Keratinocyte (primary cell): Measurements from ENCODE around the gene MFAP1. TPM values are rescaled to one million over a fixed set of nuclear protein-coding genes. Genes with fewer than 3 reads are reported as not detected.

ENCODE experiments used
- DNase-seq: peaks from one replicate; pipeline ENCODE4 v3.0.0-alpha.2; 2011; ENCODE audit warnings: low read depth, missing footprints, low spot score
- FAIRE-seq: peaks from 2 replicates; lab custom pipeline; 2011; peaks lifted over from hg19 to GRCh38; lab: Jason Lieb, UNC
- H2AFZ ChIP-seq: 2 replicates; pipeline ENCODE4 v1.6.0; 2012; ENCODE audit warnings: low read length, control low read depth, inconsistent platforms; ENCODE audit not compliant: control insufficient read depth
- H3K27ac ChIP-seq: 2 replicates; pipeline ENCODE4 v1.5.1; 2011; ENCODE audit warnings: low read length; ENCODE audit not compliant: control insufficient read depth, insufficient read depth
- H3K27me3 ChIP-seq: 3 replicates; pipeline ENCODE4 v1.6.0; 2011; ENCODE audit warnings: low read length; ENCODE audit not compliant: control insufficient read depth, insufficient read depth; ENCODE audit errors: extremely low read depth
- H3K36me3 ChIP-seq, 2 experiments: 2 replicates in 1 of 2; 3 replicates in 1 of 2; pipeline ENCODE4 v1.5.1; 2011; ENCODE audit warnings: low read length in 2 of 2, mild to moderate bottlenecking in 1 of 2; ENCODE audit not compliant: control insufficient read depth in 2 of 2, insufficient read depth in 2 of 2; ENCODE audit errors: extremely low read depth in 1 of 2
- H3K4me1 ChIP-seq: 3 replicates; pipeline ENCODE4 v1.5.1; 2011; ENCODE audit warnings: low read length; ENCODE audit not compliant: control insufficient read depth, insufficient read depth; ENCODE audit errors: extremely low read depth
- H3K4me2 ChIP-seq: 3 replicates; pipeline ENCODE4 v1.6.0; 2011; ENCODE audit warnings: low read depth, low read length; ENCODE audit not compliant: control insufficient read depth, insufficient read depth; ENCODE audit errors: extremely low read depth
- H3K4me3 ChIP-seq, 3 experiments: fragments of 200-600 bp in 1 of 3; sonication (generic) in 1 of 3; 2 replicates in 2 of 3; 3 replicates in 1 of 3; pipeline ENCODE4 v1.5.1; 2011 to 2016; ENCODE audit warnings: low read length in 3 of 3, mild to moderate bottlenecking in 3 of 3, control low read depth in 2 of 3, inconsistent platforms in 1 of 3, low read depth in 1 of 3, mixed read lengths in 1 of 3, mixed run types in 1 of 3, moderate library complexity in 1 of 3; ENCODE audit not compliant: control insufficient read depth in 2 of 3, insufficient read depth in 2 of 3; ENCODE audit errors: extremely low read depth in 1 of 3
- H3K79me2 ChIP-seq: 2 replicates; pipeline ENCODE4 v1.6.0; 2012; ENCODE audit warnings: low read length; ENCODE audit not compliant: control insufficient read depth, insufficient read depth
- H3K9ac ChIP-seq: 3 replicates; pipeline ENCODE4 v1.6.0; 2011; ENCODE audit warnings: low read length; ENCODE audit not compliant: control insufficient read depth, insufficient read depth; ENCODE audit errors: extremely low read depth
- H3K9me1 ChIP-seq: 3 replicates; pipeline ENCODE4 v1.6.0; 2011; ENCODE audit warnings: low read length; ENCODE audit not compliant: control insufficient read depth, insufficient read depth; ENCODE audit errors: extremely low read depth
- H3K9me3 ChIP-seq: 2 replicates; pipeline ENCODE4 v1.5.1; 2012; ENCODE audit warnings: low read depth, low read length; ENCODE audit not compliant: control insufficient read depth
- H4K20me1 ChIP-seq: 3 replicates; pipeline ENCODE4 v1.6.0; 2011; ENCODE audit warnings: low read length; ENCODE audit not compliant: control insufficient read depth, insufficient read depth; ENCODE audit errors: extremely low read depth
- EZH2 ChIP-seq: IDR thresholded peaks from one replicate; pipeline ENCODE4 v1.6.1; 2012; ENCODE audit warnings: inconsistent platforms, mild to moderate bottlenecking, low read length, moderate library complexity
- dilution Hi-C: fragments of 300-500 bp; cut with MboI; formaldehyde crosslinking; loops from one replicate; pipeline ENCODE4 v1.7.0; 2020; ENCODE audit warnings: low sequenced_read_pairs; ENCODE audit not compliant: extremely low pct_ligation_motif_present
- polyA plus RNA-seq, 5 experiments: library from polyadenylated mRNA; depleted of rRNA in 3 of 5; stranded (reverse) in 3 of 5; stranded (forward) in 1 of 5; unstranded in 1 of 5; fragments of >200 nt; gene quantifications; 1 replicate in 1 of 5; 2 replicates in 3 of 5; 3 replicates in 1 of 5; pipeline versions ENCODE4 v1.2.1 to v1.2.3, GENCODE V29; 2011 to 2012; ENCODE audit warnings: missing spikeins in 2 of 5, low read depth in 1 of 5, low replicate concordance in 1 of 5
- TF ChIP-seq, protein P1 (sequence below), 3 experiments: IDR thresholded peaks in 1 of 3; conservative IDR thresholded peaks in 1 of 3; optimal IDR thresholded peaks in 1 of 3; 2 replicates in 2 of 3; 3 replicates in 1 of 3; pipeline versions ENCODE3 to v1.5.1; 2011; ENCODE audit warnings: low read length in 3 of 3, mild to moderate bottlenecking in 3 of 3, moderate library complexity in 2 of 3, control low read depth in 1 of 3, inconsistent platforms in 1 of 3; ENCODE audit not compliant: insufficient read depth in 2 of 3; ENCODE audit errors: extremely low read depth in 1 of 3

The MFAP1 gene
- polyA plus RNA-seq, 1 donor (not counting 4 experiments of a cell fraction or from before 2014, with no cell fraction given) = 25.6 TPM

DNA sequence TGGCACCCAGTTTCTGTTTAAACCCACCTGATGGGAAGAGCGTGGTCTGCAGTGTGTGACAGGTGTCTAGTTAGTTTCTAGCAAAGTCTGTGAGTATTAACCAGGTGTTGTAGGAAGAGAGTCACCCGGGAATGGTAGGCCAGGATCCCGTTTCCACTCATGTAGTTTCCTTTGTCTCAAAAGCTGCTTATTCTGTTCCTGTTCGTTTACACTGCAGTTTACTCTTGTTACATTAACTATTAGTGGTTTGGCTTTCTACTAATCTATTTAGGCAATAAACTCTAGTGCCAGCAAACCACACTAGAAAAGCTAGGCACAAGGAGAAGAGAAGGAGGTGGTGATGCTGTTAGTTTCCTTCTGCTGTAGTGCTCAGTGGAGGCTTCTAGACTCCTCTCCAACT is 35.1 kb upstream of the MFAP1 start:
- DNase-seq (no peak), FAIRE-seq (no peak)
- Histone ChIP-seq H3K9me3 (no peaks in the 10 kb centered on the region), H3K27me3 (no peaks in the 10 kb centered on the region), H4K20me1 (no peaks in the 10 kb centered on the region), H3K4me2 (no peak overlapping the region), H3K79me2 (no peaks in the 10 kb centered on the region), H3K36me3 (peaks cover 0 to 4% of the 10 kb centered on the region in 2 experiments), H3K9me1 (no peaks in the 10 kb centered on the region), H3K9ac (no peak overlapping the region), H3K27ac (no peak overlapping the region), H3K4me1 (no peaks in the 10 kb centered on the region), H2AFZ (no peak overlapping the region), H3K4me3 (no peak overlapping the region)
- TF ChIP-seq EZH2 = no peak
- TF ChIP-seq, protein P1, sequence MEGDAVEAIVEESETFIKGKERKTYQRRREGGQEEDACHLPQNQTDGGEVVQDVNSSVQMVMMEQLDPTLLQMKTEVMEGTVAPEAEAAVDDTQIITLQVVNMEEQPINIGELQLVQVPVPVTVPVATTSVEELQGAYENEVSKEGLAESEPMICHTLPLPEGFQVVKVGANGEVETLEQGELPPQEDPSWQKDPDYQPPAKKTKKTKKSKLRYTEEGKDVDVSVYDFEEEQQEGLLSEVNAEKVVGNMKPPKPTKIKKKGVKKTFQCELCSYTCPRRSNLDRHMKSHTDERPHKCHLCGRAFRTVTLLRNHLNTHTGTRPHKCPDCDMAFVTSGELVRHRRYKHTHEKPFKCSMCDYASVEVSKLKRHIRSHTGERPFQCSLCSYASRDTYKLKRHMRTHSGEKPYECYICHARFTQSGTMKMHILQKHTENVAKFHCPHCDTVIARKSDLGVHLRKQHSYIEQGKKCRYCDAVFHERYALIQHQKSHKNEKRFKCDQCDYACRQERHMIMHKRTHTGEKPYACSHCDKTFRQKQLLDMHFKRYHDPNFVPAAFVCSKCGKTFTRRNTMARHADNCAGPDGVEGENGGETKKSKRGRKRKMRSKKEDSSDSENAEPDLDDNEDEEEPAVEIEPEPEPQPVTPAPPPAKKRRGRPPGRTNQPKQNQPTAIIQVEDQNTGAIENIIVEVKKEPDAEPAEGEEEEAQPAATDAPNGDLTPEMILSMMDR (optimal IDR thresholded peaks at IDR 0.05 in 1 of 3, IDR thresholded peaks at IDR 0.05 in 1 of 3, conservative IDR thresholded peaks at IDR 0.05 in 1 of 3; ENCODE audit: extremely low read depth in 1 of 3, insufficient read depth in 2 of 3, low read length in 3 of 3) = no peak
- dilution Hi-C loops = no loop called here

DNA sequence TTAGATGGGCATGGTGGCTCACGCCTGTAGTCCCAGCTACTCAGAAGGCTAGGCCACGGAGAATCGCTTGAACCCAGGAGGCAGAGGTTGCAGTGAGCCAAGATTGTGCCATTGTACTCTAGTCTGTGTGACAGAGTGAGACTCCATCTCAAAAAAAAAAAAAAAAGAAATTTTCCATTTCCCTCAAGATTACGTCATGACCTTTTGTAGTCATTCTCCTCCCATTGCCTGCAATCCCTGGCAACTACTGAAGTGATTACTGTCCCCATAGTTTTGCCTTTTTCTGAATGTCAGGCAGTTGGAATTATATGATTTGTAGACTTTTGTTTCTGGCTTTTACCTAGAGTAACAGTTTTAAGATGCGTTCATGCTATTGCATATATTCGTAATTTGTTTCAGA is 30.3 kb upstream of the MFAP1 start:
- TF ChIP-seq, protein P1 (optimal IDR thresholded peaks at IDR 0.05 in 1 of 3, IDR thresholded peaks at IDR 0.05 in 1 of 3, conservative IDR thresholded peaks at IDR 0.05 in 1 of 3; ENCODE audit: extremely low read depth in 1 of 3, insufficient read depth in 2 of 3, low read length in 3 of 3) = no peak
- no peak for TF ChIP-seq EZH2
- H2AFZ ChIP-seq = no peak overlapping the region
- H4K20me1 ChIP-seq = no peaks in the 10 kb centered on the region
- no peak overlapping the region for H3K27ac ChIP-seq
- no peak overlapping the region for H3K4me3 ChIP-seq
- no peak overlapping the region for H3K9ac ChIP-seq
- FAIRE-seq (no peak), DNase-seq (no peak)
- H3K9me1 ChIP-seq = no peaks in the 10 kb centered on the region
- no peaks in the 10 kb centered on the region for H3K4me1 ChIP-seq
- no peaks in the 10 kb centered on the region for H3K79me2 ChIP-seq
- H3K9me3 ChIP-seq = no peaks in the 10 kb centered on the region
- H3K4me2 ChIP-seq = no peak overlapping the region
- peaks cover 0 to 4% of the 10 kb centered on the region in 2 experiments for H3K36me3 ChIP-seq
- dilution Hi-C loops = no loop called here
- no peaks in the 10 kb centered on the region for H3K27me3 ChIP-seq
